Gastrocnemius medialis (tissue), 4 donors: ENCODE data around the gene TMEM117. TPM values are rescaled to one million over a fixed set of nuclear protein-coding genes. Genes with fewer than 3 reads are reported as not detected.
A peak's percentile ranks its signal among the peaks of the same experiment; 100 is the strongest.

Source experiments
- ATAC-seq, 2 donors: fragments of 150-250 bp; one replicate each; pipeline ENCODE4 v1.9.1; 2016
- DNase-seq, 2 donors: peaks; one replicate each; pipeline ENCODE4 v3.0.0-alpha.2; 2019
- H3K27ac ChIP-seq, 4 donors: fragments of 200-600 bp; sonication (generic); 1 replicate in 1 of 4; 2 replicates in 3 of 4; pipeline ENCODE4 v1.5.1; 2016 to 2018; ENCODE audit warnings: mild to moderate bottlenecking in 2 of 4, moderate library complexity in 1 of 4
- H3K27me3 ChIP-seq, 3 donors: fragments of 200-600 bp; sonication (generic) in 2 of 3; 1 replicate in 1 of 3; 2 replicates in 2 of 3; pipeline versions ENCODE4 v1.5.1 to v1.6.0; 2016 to 2019; ENCODE audit warnings: mild to moderate bottlenecking in 1 of 3, moderate library complexity in 1 of 3
- H3K36me3 ChIP-seq, 2 donors: fragments of 200-600 bp; sonication (generic) in 1 of 2; one replicate each; pipeline ENCODE4 v1.5.1; 2017 to 2018
- H3K4me1 ChIP-seq, 2 donors: fragments of 200-600 bp; sonication (generic) in 1 of 2; one replicate each; pipeline ENCODE4 v1.5.1; 2016 to 2017; ENCODE audit warnings: mild to moderate bottlenecking in 2 of 2
- H3K4me3 ChIP-seq, 4 donors: fragments of 200-600 bp; sonication (generic) in 3 of 4; 1 replicate in 1 of 4; 2 replicates in 3 of 4; pipeline ENCODE4 v1.5.1; 2016 to 2019; ENCODE audit warnings: mild to moderate bottlenecking in 2 of 4
- H3K9me3 ChIP-seq, 3 donors: fragments of 200-600 bp; sonication (generic) in 2 of 3; 1 replicate in 1 of 3; 2 replicates in 2 of 3; pipeline ENCODE4 v1.5.1; 2016 to 2019
- POLR2A ChIP-seq, 2 donors: fragments of 450-650 bp; IDR thresholded peaks; one replicate each; pipeline ENCODE4 v1.6.1; 2017; ENCODE audit warnings: antibody characterized with exemption in 2 of 2, mild to moderate bottlenecking in 2 of 2, moderate library complexity in 2 of 2
- in situ Hi-C, 4 donors: fragments of 200-750 bp; cut with MboI; loops; one replicate each; pipeline versions ENCODE4 v1.15.0 to v1.8.0; 2017; ENCODE audit warnings: low sequenced_read_pairs in 4 of 4
- intact Hi-C: fragments of 100-400 bp; cut with DNase I; formaldehyde crosslinking; loops from one replicate; pipeline ENCODE4 v1.15.1; 2023; ENCODE audit warnings: low total_unique reads
- total RNA-seq, 4 donors: library from RNA; depleted of rRNA; stranded (reverse); fragments of >200 nt; gene quantifications; one replicate each; pipeline versions ENCODE4 v1.1.0 to v1.2.3, GENCODE V29; 2016
- TF ChIP-seq, protein P1 (sequence below), 5 experiments: fragments of 450-650 bp in 3 of 5; fragments of 200-600 bp in 2 of 5; sonication (generic) in 2 of 5; IDR thresholded peaks in 4 of 5; conservative IDR thresholded peaks in 1 of 5; 1 replicate in 4 of 5; 2 replicates in 1 of 5; pipeline ENCODE4 v1.5.1; 2016 to 2019; ENCODE audit warnings: antibody characterized with exemption in 5 of 5, mild to moderate bottlenecking in 3 of 5, moderate library complexity in 3 of 5

Gene TMEM117
- total RNA-seq, 4 donors from 2014 or later, result 3.5 to 19.4 (median 6.1) TPM

DNA sequence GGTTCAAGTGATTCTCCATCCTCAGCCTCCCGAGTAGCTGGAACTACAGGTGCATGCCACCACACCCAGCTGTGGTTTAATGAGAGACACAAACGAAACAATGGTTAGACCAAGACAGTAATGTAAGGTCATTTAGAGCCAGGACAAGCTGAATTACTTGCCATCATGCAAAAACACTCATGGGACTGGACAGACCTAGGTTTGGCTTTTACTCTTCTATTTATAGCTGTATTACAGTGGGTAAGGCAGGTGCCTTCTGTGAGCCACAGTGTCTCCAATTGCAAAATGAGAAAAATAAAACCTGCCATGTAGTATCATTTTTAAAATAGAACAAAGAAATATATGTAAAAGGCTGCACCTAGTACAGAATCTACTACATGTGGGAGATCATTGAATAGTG is 527.1 kb downstream of the TMEM117 start:
- in situ Hi-C loops, result no loop called here
- DNase-seq, result no peak
- Histone ChIP-seq H3K4me1 (no peaks in the 10 kb centered on the region), H3K27me3 (no peaks in the 10 kb centered on the region), H3K27ac (no peak overlapping the region), H3K9me3 (no peaks in the 10 kb centered on the region), H3K36me3 (no peaks in the 10 kb centered on the region), H3K4me3 (no peak overlapping the region)
- intact Hi-C loops, result no loop called here
- peak; percentile 46 to 58 for ATAC-seq
- no peak for TF ChIP-seq POLR2A (IDR thresholded peaks at IDR 0.05)
- TF ChIP-seq, protein P1, sequence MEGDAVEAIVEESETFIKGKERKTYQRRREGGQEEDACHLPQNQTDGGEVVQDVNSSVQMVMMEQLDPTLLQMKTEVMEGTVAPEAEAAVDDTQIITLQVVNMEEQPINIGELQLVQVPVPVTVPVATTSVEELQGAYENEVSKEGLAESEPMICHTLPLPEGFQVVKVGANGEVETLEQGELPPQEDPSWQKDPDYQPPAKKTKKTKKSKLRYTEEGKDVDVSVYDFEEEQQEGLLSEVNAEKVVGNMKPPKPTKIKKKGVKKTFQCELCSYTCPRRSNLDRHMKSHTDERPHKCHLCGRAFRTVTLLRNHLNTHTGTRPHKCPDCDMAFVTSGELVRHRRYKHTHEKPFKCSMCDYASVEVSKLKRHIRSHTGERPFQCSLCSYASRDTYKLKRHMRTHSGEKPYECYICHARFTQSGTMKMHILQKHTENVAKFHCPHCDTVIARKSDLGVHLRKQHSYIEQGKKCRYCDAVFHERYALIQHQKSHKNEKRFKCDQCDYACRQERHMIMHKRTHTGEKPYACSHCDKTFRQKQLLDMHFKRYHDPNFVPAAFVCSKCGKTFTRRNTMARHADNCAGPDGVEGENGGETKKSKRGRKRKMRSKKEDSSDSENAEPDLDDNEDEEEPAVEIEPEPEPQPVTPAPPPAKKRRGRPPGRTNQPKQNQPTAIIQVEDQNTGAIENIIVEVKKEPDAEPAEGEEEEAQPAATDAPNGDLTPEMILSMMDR (IDR thresholded peaks at IDR 0.05 in 4 of 5, conservative IDR thresholded peaks at IDR 0.05 in 1 of 5), result no peak

DNA sequence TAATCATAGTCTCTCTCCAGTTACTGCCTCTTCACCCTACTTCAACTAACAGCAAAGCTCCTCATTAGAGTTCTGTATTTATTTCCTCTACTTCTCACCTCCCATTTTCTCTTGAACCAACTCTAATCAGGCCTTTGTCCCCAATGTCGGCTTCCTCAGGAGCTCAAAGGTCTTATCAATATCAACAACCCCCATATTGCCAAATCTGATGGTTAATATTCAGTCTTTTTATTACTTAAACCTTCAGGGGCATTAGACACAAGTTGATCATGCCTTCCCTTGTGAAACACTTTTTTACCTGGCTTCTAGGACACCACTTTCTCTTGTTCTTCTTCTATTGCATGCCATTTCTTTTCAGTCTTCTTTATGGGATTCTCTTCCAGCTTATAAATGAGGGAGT is 531.3 kb downstream of the TMEM117 start:
- H3K9me3 ChIP-seq, result no peaks in the 10 kb centered on the region
- in situ Hi-C loops, result no loop called here
- ATAC-seq, result no peak
- no peaks in the 10 kb centered on the region for H3K36me3 ChIP-seq
- H3K27me3 ChIP-seq, result no peaks in the 10 kb centered on the region
- no peak for TF ChIP-seq POLR2A (IDR thresholded peaks at IDR 0.05)
- TF ChIP-seq, protein P1 (IDR thresholded peaks at IDR 0.05 in 4 of 5, conservative IDR thresholded peaks at IDR 0.05 in 1 of 5), result no peak
- no peak overlapping the region for H3K27ac ChIP-seq
- no peaks in the 10 kb centered on the region for H3K4me1 ChIP-seq
- H3K4me3 ChIP-seq, result no peak overlapping the region
- intact Hi-C loops, result no loop called here
- no peak for DNase-seq

DNA sequence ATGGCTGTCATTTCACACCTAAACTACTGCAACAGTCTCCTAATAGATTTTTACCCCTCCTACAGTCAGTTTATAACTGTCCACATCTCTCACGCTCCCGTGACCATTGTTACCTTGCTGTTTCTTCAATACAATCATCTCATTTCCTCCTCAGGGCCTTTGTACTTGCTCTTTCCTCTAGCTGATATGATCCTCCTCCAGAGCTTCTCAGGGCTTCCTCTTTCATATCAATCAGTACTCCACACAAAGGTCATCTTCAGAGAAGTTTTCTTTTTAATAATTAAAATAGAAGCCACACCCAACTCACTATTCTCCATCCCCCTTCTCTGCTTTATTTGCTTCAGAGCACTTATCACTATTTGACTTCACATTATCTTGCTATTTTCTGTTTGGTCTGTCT is 532.0 kb downstream of the TMEM117 start:
- Histone ChIP-seq H3K4me1 (no peaks in the 10 kb centered on the region), H3K9me3 (no peaks in the 10 kb centered on the region), H3K27me3 (no peaks in the 10 kb centered on the region), H3K27ac (no peak overlapping the region), H3K4me3 (no peak overlapping the region), H3K36me3 (no peaks in the 10 kb centered on the region)
- intact Hi-C loops, result no loop called here
- DNase-seq, result no peak
- no peak for TF ChIP-seq POLR2A (IDR thresholded peaks at IDR 0.05)
- TF ChIP-seq, protein P1 (IDR thresholded peaks at IDR 0.05 in 4 of 5, conservative IDR thresholded peaks at IDR 0.05 in 1 of 5), result no peak
- in situ Hi-C loops, result no loop called here
- no peak for ATAC-seq

DNA sequence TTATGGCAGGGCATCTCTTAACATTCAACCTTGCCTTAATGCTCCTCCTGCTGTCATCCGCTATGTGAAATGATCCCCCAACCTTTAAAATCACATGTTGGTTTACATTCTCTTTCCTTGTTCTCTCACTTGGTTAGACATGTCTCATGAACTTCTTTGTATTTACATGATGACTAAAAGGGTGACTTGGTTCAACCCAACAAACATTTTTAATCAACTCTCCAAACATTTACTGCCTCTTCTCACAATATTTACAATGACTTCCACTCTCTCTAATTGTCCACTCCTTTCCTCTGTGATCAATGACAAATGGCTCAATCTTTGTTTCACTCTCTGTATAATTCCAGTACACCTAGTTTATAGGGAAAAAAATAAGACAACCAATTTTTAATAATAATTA is 534.1 kb downstream of the TMEM117 start:
- in situ Hi-C loops (no loop called here), intact Hi-C loops (no loop called here)
- no peak overlapping the region for H3K27ac ChIP-seq
- DNase-seq (no peak), ATAC-seq (no peak)
- no peaks in the 10 kb centered on the region for H3K27me3 ChIP-seq
- no peaks in the 10 kb centered on the region for H3K9me3 ChIP-seq
- no peak overlapping the region for H3K4me3 ChIP-seq
- no peaks in the 10 kb centered on the region for H3K36me3 ChIP-seq
- TF ChIP-seq, protein P1 (IDR thresholded peaks at IDR 0.05 in 4 of 5, conservative IDR thresholded peaks at IDR 0.05 in 1 of 5), result no peak
- no peak for TF ChIP-seq POLR2A (IDR thresholded peaks at IDR 0.05)
- no peaks in the 10 kb centered on the region for H3K4me1 ChIP-seq

DNA sequence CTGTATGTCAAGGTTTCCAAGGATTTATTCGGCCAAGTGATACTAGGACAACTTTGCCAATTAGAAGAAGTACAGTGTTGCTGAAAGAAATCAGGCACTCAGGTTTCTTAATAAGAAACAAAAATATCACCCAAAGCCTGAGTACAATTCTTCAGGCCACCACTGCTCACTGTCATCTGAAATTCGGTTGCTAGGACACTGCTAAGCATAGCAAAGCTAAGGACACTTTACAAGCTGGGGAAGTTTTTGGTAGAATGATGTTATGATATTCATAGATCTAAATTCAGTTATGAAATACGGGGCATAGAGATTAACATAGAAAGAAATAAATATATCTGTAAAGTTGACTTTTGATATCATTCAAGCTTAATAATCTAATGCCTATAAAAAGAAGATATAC is 535.1 kb downstream of the TMEM117 start:
- no peak for ATAC-seq

More for the DNA sequence above, 535.1 kb downstream of the TMEM117 start:
- Histone ChIP-seq H3K4me1 (no peaks in the 10 kb centered on the region), H3K9me3 (no peaks in the 10 kb centered on the region), H3K27me3 (no peaks in the 10 kb centered on the region), H3K4me3 (no peak overlapping the region), H3K27ac (no peak overlapping the region), H3K36me3 (no peaks in the 10 kb centered on the region)
- intact Hi-C loops (no loop called here), in situ Hi-C loops (no loop called here)
- no peak for TF ChIP-seq POLR2A (IDR thresholded peaks at IDR 0.05)
- TF ChIP-seq, protein P1 (IDR thresholded peaks at IDR 0.05 in 4 of 5, conservative IDR thresholded peaks at IDR 0.05 in 1 of 5), result no peak
- DNase-seq, result no peak
